22Rv1 (cell line): Measurements from ENCODE around the gene EHMT1.

ENCODE experiments used
- CTCF ChIP-seq: fragments of 450-650 bp; IDR thresholded peaks from 2 replicates; pipeline ENCODE4 v1.5.1; 2017; ENCODE audit warnings: mild to moderate bottlenecking
- ZFX ChIP-seq: fragments of 450-650 bp; IDR thresholded peaks from 2 replicates; pipeline ENCODE4 v1.6.1; 2017; ENCODE audit warnings: antibody characterized with exemption, borderline replicate concordance

DNA sequence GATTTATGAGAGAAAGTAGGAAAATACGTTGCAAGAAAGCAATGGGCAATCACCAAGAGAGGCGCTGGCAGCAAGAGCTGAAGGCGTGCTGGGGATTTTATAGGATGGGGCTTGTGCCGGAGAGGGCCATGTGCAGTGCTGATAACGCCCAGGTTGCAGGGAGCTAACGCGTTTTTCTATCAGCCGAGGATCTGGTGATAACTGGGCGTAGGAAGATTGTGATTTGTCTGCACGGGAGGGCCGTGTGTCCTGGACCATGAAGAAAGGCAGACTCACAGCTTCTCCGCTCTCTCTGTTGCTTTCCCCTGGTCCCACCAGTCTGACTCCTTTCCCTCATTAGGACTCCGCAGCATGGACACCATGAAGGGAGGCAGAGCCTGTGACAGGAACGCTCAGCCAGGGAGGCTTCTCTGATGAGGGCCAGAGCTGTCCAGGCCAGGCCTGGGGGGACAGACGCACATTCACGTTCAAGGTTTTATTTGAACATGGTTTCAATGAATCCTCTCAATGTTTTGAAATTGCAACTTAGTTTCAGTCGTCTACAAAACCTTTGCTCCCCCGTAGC, 246.9 kb downstream of the EHMT1 start:
- TF ChIP-seq CTCF, result no peak
- TF ChIP-seq ZFX, result no peak
